GM23248 (cell line): ENCODE measurements around the gene PNLDC1.

Experiments used
- EZH2 ChIP-seq: fragments of 200-600 bp; sonication (generic); IDR thresholded peaks from 2 replicates; pipeline ENCODE4 v1.6.1; 2018; ENCODE audit warnings: antibody characterized with exemption, mild to moderate bottlenecking; ENCODE audit not compliant: insufficient read depth, poor library complexity, severe bottlenecking
- EZH2phosphoT487 ChIP-seq: fragments of 200-600 bp; sonication (generic); IDR thresholded peaks from 2 replicates; pipeline ENCODE4 v1.6.1; 2018; ENCODE audit warnings: antibody characterized with exemption, moderate library complexity, mild to moderate bottlenecking, low read depth; ENCODE audit not compliant: insufficient read depth

GRCh38 chr6:159790149-159790955 lies 9.7 kb upstream of the PNLDC1 start, which contains the start of gene MRPL18:
- no peak for TF ChIP-seq EZH2phosphoT487
- TF ChIP-seq EZH2, result no peak
